Measurements from ENCODE around the gene MAP3K10.

GRCh38 chr19:40165362-40165937 is 25.8 kb upstream of the MAP3K10 start:
- TF ChIP-seq, protein P1, sequence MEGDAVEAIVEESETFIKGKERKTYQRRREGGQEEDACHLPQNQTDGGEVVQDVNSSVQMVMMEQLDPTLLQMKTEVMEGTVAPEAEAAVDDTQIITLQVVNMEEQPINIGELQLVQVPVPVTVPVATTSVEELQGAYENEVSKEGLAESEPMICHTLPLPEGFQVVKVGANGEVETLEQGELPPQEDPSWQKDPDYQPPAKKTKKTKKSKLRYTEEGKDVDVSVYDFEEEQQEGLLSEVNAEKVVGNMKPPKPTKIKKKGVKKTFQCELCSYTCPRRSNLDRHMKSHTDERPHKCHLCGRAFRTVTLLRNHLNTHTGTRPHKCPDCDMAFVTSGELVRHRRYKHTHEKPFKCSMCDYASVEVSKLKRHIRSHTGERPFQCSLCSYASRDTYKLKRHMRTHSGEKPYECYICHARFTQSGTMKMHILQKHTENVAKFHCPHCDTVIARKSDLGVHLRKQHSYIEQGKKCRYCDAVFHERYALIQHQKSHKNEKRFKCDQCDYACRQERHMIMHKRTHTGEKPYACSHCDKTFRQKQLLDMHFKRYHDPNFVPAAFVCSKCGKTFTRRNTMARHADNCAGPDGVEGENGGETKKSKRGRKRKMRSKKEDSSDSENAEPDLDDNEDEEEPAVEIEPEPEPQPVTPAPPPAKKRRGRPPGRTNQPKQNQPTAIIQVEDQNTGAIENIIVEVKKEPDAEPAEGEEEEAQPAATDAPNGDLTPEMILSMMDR (conservative IDR thresholded peaks at IDR 0.05; ENCODE audit: low read depth, low read length) = peak; percentile 53; the same call in 1 of the 2 replicates
- TF ChIP-seq EZH2 (IDR thresholded peaks at IDR 0.05; ENCODE audit: low read length, unreplicated experiment) = no peak
